NOMO-1 treated with DMSO at 0.1 percent for 48 hours (cell line): ENCODE measurements around the gene MEAK7.

Experiments used
- DNase-seq: peaks from one replicate; lab custom pipeline; 2025; ENCODE audit not compliant: unreplicated experiment; lab: John Stamatoyannopoulos, UW

The MEAK7 gene

GRCh38 chr16:84513666-84514065, 9.2 kb upstream of the MEAK7 start:
- no peak for DNase-seq

- DNase-seq, result no peak
Observed at GRCh38 chr16:84513123-84513522, 8.7 kb upstream of the MEAK7 start.

- DNase-seq, result no peak
Observed at GRCh38 chr16:84511831-84512230, 7.4 kb upstream of the MEAK7 start.

- peak; percentile 76 for DNase-seq
Observed at GRCh38 chr16:84511180-84511800, 6.8 kb upstream of the MEAK7 start.

- DNase-seq, result no peak
Observed at GRCh38 chr16:84509032-84509950, 4.8 kb upstream of the MEAK7 start.

GRCh38 chr16:84508502-84508901, 4.0 kb upstream of the MEAK7 start:
- no peak for DNase-seq

GRCh38 chr16:84507011-84507982, 2.8 kb upstream of the MEAK7 start:
- peak; percentile 14 for DNase-seq

- no peak for DNase-seq
Observed at GRCh38 chr16:84505249-84506187, 1.1 kb upstream of the MEAK7 start.

- no peak for DNase-seq
Observed at GRCh38 chr16:84503751-84504395, 586 bp downstream of the MEAK7 start.

- DNase-seq, result no peak
Observed at GRCh38 chr16:84502581-84502980, 1.9 kb downstream of the MEAK7 start.

- no peak for DNase-seq
Observed at GRCh38 chr16:84502075-84502474, 2.4 kb downstream of the MEAK7 start.

- DNase-seq, result no peak
Observed at GRCh38 chr16:84501077-84501735, 3.3 kb downstream of the MEAK7 start.

- no peak for DNase-seq
Observed at GRCh38 chr16:84500531-84500930, 3.9 kb downstream of the MEAK7 start.

- DNase-seq, result no peak
Observed at GRCh38 chr16:84499638-84500037, 4.8 kb downstream of the MEAK7 start.

- DNase-seq, result no peak
Observed at GRCh38 chr16:84498859-84499620, 5.4 kb downstream of the MEAK7 start.

- no peak for DNase-seq
Observed at GRCh38 chr16:84498223-84498610, 6.2 kb downstream of the MEAK7 start.

- DNase-seq, result no peak
Observed at GRCh38 chr16:84497418-84498222, 6.8 kb downstream of the MEAK7 start.

GRCh38 chr16:84496991-84497390, 7.5 kb downstream of the MEAK7 start:
- no peak for DNase-seq
